GM12872 (cell line): ENCODE results near the gene ZWINT.

Experiments
- TF ChIP-seq, protein P1 (sequence below): IDR thresholded peaks from 3 replicates; pipeline ENCODE4 v1.5.1; 2011; ENCODE audit warnings: low read depth, mild to moderate bottlenecking, low read length, moderate library complexity; ENCODE audit not compliant: insufficient read depth

Gene ZWINT

DNA sequence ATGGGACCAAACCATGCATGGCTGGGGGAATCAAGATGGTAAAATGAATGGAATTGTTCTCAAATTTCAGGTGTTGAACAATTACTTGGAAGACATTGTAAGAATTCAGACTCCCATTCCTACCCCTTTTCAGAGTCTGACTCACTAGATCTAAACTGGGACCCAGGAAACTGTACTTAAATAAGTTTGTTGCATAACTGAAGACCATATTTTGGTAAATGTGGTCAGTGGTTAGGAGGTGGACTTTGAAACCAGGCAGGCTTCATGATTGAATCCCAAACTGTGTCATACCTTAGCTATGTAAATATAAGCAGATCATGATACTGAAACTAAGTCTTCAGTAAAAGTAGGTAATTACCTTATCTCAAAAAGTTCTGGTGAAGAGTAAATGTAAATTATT lies 41.7 kb downstream of the ZWINT start:
- TF ChIP-seq, protein P1, sequence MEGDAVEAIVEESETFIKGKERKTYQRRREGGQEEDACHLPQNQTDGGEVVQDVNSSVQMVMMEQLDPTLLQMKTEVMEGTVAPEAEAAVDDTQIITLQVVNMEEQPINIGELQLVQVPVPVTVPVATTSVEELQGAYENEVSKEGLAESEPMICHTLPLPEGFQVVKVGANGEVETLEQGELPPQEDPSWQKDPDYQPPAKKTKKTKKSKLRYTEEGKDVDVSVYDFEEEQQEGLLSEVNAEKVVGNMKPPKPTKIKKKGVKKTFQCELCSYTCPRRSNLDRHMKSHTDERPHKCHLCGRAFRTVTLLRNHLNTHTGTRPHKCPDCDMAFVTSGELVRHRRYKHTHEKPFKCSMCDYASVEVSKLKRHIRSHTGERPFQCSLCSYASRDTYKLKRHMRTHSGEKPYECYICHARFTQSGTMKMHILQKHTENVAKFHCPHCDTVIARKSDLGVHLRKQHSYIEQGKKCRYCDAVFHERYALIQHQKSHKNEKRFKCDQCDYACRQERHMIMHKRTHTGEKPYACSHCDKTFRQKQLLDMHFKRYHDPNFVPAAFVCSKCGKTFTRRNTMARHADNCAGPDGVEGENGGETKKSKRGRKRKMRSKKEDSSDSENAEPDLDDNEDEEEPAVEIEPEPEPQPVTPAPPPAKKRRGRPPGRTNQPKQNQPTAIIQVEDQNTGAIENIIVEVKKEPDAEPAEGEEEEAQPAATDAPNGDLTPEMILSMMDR = no peak

DNA sequence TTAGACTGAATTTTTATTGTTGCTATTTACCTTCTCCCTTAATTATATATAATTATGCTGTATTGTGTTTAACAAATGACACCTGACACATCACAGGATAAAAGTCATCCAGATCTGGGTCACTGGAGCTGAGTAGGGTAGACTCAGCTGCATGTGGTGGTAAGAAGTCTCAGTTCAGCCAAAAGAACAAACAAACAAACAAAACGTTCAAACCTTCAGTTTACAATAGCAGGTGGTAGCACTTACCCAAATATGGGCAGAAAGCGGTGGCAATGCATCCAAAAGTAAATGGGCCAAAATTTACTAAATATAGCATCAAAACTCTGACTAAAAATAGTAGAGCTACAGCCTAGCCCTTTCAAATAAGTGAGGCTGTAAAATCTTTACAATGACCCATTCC lies 42.2 kb downstream of the ZWINT start:
- TF ChIP-seq, protein P1 = no peak

DNA sequence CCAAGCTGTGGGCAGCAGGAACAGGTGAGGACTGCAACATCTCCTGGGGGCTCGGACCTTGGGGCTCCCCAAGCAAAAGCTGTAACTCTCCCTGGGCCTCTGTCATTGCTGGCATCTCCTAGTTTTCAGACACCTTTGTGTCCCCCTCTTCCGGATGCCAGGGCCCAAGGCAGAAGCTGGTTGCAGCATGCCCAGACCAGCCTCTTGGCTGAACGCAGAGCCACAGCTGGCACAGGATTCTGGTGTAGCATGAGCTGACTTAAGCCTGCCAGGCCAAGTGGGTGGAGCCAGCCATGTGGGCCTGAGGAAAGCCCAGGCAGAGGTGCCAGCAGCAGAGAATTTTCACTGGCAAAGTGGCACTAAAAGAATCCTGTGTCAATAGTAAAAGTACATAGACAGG lies 43.5 kb downstream of the ZWINT start:
- TF ChIP-seq, protein P1 = no peak

DNA sequence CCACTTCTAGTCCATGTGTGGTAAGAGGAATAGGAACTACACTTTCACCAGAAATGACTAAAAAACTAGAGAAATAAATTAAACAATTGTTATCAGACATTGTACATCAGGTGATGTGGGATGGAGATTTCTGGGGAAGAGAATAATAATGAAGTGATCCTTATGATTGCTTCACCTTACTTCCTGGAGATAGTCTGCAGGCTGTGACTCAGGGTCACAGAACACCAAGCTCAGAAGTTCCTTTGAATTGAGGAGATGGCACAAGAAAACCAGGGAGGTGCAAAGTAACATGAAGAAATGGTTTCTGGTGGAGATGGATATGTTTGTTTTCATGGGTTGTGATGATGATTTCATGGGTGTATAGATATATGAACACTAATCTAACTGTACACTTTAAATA lies 44.5 kb downstream of the ZWINT start:
- TF ChIP-seq, protein P1 = no peak
